ENCODE data around the gene RHOJ.
"Not testable (repeated sequence)": the region's sequence is repeated elsewhere in the genome, so short reads cannot be mapped to it uniquely, and the experiment has no call there.

The RHOJ gene

GRCh38 chr14:63269561-63270225 is 65.5 kb downstream of the RHOJ start:
- no peak for DNase-seq

- no peak for DNase-seq
Observed at GRCh38 chr14:63273129-63273528, 68.9 kb downstream of the RHOJ start.

GRCh38 chr14:63273717-63274655 is 69.7 kb downstream of the RHOJ start:
- no peak for DNase-seq

- DNase-seq, result no peak
Observed at GRCh38 chr14:63275611-63276010, 71.4 kb downstream of the RHOJ start.

GRCh38 chr14:63276016-63276415 is 71.8 kb downstream of the RHOJ start:
- DNase-seq, result no peak

GRCh38 chr14:63276492-63277342 is 72.5 kb downstream of the RHOJ start:
- DNase-seq, result no peak

GRCh38 chr14:63277591-63278183 is 73.4 kb downstream of the RHOJ start:
- DNase-seq, result no peak

GRCh38 chr14:63279933-63280332 is 75.7 kb downstream of the RHOJ start:
- not testable (repeated sequence) for DNase-seq

- no peak for DNase-seq
Observed at GRCh38 chr14:63282997-63283883, 79.0 kb downstream of the RHOJ start.

- no peak for DNase-seq
Observed at GRCh38 chr14:63283884-63284248, 79.6 kb downstream of the RHOJ start.

GRCh38 chr14:63286071-63286470 is 81.8 kb downstream of the RHOJ start:
- DNase-seq, result no peak

- no peak for DNase-seq
Observed at GRCh38 chr14:63287666-63288483, 83.6 kb downstream of the RHOJ start.

GRCh38 chr14:63288853-63289252 is 84.6 kb downstream of the RHOJ start:
- DNase-seq, result no peak

- DNase-seq, result no peak
Observed at GRCh38 chr14:63290741-63291430, 86.6 kb downstream of the RHOJ start.

- DNase-seq, result no peak
Observed at GRCh38 chr14:63292805-63293204, 88.6 kb downstream of the RHOJ start.

GRCh38 chr14:63295231-63295685 is 91.0 kb downstream of the RHOJ start:
- DNase-seq, result no peak

GRCh38 chr14:63296060-63296563 is 91.9 kb downstream of the RHOJ start:
- no peak for DNase-seq

- no peak for DNase-seq
Observed at GRCh38 chr14:63297372-63298063, 93.3 kb downstream of the RHOJ start.
